H1 (cell line): ENCODE measurements around the gene TUT1. TPM values are rescaled to one million over a fixed set of nuclear protein-coding genes. Genes with fewer than 3 reads are reported as not detected.

ENCODE experiments used
- BACH1 ChIP-seq: IDR thresholded peaks from 2 replicates; pipeline ENCODE4 v1.6.1; 2012; ENCODE audit warnings: low read length, improper control_type of control experiment
- CHD7 ChIP-seq: fragments of 300-600 bp; sonication (generic); IDR thresholded peaks from 2 replicates; pipeline ENCODE4 v1.7.1; 2012; ENCODE audit warnings: low read length, moderate library complexity, mild to moderate bottlenecking, inconsistent platforms; ENCODE audit not compliant: insufficient replicate concordance
- KDM4A ChIP-seq: IDR thresholded peaks from one replicate; pipeline ENCODE4 v1.7.1; 2012; ENCODE audit warnings: low read depth, mild to moderate bottlenecking, moderate library complexity, low read length, inconsistent platforms; ENCODE audit not compliant: severe bottlenecking
- RFX5 ChIP-seq: IDR thresholded peaks from 2 replicates; pipeline ENCODE4 v1.6.1; 2011; ENCODE audit warnings: low read depth, low read length, improper control_type of control experiment, borderline replicate concordance
- SAP30 ChIP-seq: fragments of 300-600 bp; sonication (generic); IDR thresholded peaks from 2 replicates; pipeline ENCODE4 v1.7.1; 2012; ENCODE audit warnings: low read length, moderate library complexity, mild to moderate bottlenecking, inconsistent platforms; ENCODE audit not compliant: insufficient read depth, insufficient replicate concordance
- SP1 ChIP-seq: IDR thresholded peaks from 2 replicates; pipeline ENCODE4 v1.6.1; 2011; ENCODE audit warnings: low read depth, low read length
- SP4 ChIP-seq: IDR thresholded peaks from 2 replicates; pipeline ENCODE4 v1.6.1; 2012; ENCODE audit warnings: low read length, inconsistent platforms
- TAF1 ChIP-seq: IDR thresholded peaks from 2 replicates; pipeline ENCODE4 v1.6.1; 2011; ENCODE audit warnings: mild to moderate bottlenecking, low read depth, low read length
- polyA plus RNA-seq, 7 experiments: library from polyadenylated mRNA; depleted of rRNA in 3 of 7; stranded (reverse) in 5 of 7; unstranded in 2 of 7; fragments of >200 nt in 5 of 7; fragments of 200-250 nt in 2 of 7; gene quantifications; 1 replicate in 5 of 7; 2 replicates in 1 of 7; 4 replicates in 1 of 7; pipeline versions ENCODE4 v1.2.1 to v1.2.3, GENCODE V29; 2011 to 2013; ENCODE audit warnings: missing spikeins in 2 of 7, mixed read lengths in 2 of 7
- total RNA-seq: library from RNA; stranded (reverse); fragmentation: NEBNext Ultra II Directional; extraction: Animal tissue kit (Norgen Biotek cat#: 25700); gene quantifications from 2 replicates; pipeline ENCODE4 v1.2.1, GENCODE V29; 2021

TUT1 gene
- total and polyA plus RNA-seq, 2 of the 8 experiments (the other 6 are each of a cell fraction or from before 2014, with no cell fraction given) = 17.8 to 24.6 TPM

GRCh38 chr11:62574363-62575071, 16.8 kb downstream of the TUT1 start (continued):
- TF ChIP-seq CHD7 = no peak
- peak; percentile 82 for TF ChIP-seq SAP30
- TF ChIP-seq SP1 = no peak
- TF ChIP-seq RFX5 = no peak
- TF ChIP-seq SP4 = 0 out of 2 replicates have a peak, but pooled peaks have one; percentile 26
- TF ChIP-seq KDM4A = peak; percentile 47
- no peak for TF ChIP-seq TAF1
- TF ChIP-seq BACH1 = no peak
